Bone marrow (tissue), 2 donors: ENCODE results near the gene CNN3.

Source experiments
- DNase-seq, 2 donors: peaks; one replicate each; lab custom pipeline; 2025; lab: John Stamatoyannopoulos, UW

CNN3 gene

DNA sequence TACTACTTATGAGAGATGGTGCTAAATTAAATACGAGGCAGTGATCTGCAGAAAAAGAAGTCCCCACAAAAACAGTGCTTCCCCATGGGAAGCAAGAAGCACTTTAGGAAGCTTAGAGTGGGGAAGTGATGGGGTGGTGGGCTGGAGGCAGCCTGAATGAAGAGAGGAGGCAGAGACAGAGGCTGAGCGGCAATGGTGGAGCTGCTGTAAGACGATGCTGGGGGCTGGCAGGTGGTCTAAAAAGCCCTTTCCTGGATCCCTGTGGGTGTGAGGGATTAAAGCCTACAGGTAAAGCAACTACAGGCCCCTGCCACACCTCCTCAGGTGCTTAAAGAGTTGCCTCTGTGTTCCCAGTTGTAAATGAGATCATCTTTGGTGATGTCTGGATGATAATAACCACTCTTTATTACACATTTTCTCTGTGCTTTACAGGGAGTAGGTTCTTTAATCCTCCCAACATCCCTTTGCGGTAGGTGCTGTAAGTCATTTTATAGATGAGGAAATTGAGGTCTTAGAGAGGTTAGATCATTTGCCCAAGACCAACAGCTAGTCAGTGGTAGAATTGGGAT lies 39.2 kb downstream of the CNN3 start:
- DNase-seq = no peak

DNA sequence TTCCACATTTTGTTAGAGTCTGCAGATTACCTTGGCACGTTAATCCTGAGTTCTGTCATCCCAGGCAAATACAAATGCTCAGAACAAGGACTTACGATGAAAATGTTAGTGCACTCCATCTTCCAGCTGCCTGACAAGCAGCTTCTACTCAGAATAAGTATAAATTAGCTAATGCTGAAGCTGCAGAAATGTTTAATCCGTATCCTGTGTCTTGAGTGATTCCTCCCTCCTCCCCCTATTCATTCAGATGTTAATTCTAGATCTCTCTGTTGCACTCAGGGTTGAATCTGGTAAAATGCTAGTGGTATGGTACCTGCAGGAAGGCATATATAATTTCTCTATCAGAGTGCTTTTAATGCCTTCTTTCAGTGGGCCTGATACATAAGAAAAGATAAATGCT lies 39.8 kb downstream of the CNN3 start:
- DNase-seq = no peak

DNA sequence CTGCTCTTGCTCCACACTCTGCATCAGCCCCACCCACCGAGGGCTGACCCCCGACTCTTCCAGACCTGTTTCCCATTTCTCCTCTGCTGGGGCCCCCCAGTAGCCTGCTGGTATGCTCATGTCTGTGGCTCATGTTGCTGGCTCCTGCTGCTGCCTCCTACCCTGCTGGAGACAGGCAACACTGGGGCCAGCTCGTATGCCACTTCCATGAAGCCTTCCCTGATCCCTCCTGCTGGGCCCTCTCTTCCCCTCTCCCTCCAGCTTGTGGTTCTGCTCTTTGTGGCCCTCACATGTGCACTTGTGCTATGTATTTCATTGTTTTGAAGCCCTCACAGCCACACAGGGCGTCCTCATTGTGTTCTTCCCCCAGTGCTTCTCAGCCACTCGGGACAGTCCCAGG lies 40.5 kb downstream of the CNN3 start:
- DNase-seq = no peak

DNA sequence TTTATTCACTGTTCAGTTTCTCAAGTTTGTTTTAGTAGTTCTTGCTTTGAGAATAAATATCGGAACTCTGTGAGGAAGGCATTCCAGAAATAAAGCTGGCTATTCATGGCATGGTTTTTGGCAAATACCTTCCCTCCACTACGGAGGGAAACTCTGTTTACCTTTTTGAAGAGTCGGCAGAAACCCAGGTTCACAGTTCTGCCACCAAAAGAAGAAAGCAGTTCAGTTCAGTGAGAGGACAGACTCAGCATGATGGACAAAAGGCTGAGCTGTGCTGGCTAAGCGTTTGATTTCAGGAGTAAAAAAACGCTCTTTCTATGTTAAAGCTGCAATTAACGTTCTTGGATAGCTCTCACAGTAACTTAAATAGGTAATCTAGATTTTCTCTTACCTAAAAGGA lies 42.4 kb downstream of the CNN3 start:
- DNase-seq = no peak

DNA sequence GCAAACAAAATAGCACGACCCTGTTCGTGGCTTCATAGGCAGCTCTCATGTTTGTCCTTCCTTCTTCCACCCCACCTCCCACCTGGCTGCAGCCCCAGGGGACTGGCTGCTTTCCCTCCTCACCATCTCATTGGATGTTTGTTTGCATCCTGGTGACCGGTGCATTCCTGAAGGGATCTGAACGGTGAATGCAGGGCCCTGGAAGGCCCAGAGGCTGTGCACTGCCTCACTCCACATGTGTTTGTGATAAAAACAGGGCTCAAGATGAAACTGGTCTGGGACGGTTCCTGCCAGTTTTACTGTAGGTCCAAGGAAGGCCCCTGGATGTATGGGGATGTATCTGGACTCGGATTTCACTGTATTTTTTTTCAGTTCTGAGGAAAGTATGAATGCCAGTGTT lies 42.8 kb downstream of the CNN3 start:
- no peak for DNase-seq

GRCh38 chr1:94883691-94884090 lies 43.2 kb downstream of the CNN3 start:
- DNase-seq = no peak

DNA sequence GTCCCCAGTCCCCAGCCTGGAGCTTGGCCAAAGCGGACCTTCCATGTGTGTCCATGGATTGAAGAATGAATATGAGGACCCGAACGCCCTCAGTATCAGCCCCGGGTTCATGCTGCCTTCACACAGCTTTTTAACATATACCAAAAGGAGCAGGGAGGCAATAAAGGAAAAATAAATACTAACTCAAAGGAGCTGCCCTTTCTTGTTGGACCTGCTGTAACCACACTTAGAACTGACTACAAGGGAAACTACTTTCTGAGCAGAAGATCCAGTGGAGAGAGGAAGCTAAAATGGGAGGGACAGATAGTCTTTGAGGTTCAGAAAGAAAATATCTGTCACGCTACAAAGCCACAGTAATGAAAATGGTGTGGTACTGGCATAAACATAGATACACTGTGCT lies 48.6 kb downstream of the CNN3 start:
- no peak for DNase-seq

GRCh38 chr1:94876362-94876761 lies 50.5 kb downstream of the CNN3 start:
- DNase-seq = no peak

DNA sequence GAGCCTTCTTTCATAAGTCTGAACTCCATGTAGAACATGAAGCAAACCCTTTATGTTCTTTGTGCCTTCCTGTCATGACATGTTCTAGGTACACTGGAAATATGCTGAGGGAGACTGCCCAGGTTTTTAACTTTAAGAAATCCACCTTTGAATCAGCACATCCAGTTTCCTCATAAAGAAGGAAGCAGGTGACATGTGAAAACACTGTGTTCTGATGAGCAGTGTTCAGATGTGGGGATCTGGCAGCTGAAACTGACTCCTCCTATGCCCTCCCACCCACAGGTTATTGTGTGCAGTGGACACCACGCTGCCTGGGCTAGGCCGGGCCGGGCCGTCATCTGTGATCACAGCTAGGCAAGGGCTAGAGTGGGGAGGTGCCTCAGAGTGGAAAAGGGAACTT lies 51.1 kb downstream of the CNN3 start:
- no peak for DNase-seq

DNA sequence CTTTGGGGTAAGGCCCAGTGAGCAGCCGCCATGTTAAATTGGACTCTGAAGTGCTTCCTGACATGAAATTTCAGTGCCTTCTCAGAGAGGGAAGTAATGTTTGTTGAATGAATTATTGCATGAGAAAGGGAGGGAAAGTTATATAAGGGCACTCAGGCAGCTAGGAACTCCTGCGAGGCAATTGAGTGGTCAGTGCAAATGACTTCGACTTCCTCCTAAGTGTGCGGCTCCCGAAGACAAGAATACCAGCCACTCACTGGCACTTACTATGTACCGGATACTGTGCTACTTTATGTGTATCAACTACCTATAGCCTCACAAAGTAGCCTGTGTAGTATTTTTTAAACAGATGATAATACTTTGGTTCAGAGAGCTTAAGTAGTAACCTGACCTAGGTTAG lies 52.5 kb downstream of the CNN3 start:
- DNase-seq = no peak

DNA sequence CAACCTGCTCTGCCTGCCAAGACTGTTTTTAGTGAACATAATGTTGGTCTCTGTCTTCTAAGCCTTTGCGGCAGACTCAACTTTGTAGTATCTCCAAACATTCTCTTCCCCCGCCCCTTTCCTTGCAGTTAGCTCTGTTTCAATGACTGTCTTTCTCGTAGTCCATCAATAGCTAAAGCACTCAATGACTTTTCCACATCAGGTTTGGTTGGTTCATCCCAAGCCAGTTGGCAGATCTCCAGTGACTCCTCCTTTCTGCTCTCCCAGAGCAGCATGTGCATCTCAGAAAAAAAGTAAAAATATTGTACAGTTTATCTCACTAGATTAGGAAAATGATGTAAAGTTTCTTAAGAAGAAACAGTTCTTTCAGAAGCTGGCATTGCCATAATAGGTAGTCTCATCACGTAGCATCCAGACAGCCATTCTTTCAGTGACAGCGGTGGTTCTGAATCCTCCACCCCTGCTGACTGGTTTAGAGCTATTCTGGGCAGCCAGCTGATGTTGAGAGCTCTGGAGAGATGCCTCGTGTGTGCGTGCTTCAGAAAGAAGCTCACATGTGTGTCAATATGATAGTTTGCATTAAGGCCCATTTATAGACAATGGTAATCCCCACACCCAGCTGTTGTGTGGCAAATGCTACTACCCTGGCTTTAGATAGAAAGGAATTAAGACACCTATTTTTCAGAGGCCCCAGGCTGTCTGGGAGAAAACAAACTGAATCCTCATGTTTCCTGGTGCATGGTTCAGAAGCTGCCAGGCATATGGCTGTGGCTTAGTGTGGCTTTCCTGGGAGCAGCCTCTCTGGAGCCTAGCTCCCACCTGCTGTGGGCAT lies 53.2 kb downstream of the CNN3 start:
- DNase-seq = no peak

DNA sequence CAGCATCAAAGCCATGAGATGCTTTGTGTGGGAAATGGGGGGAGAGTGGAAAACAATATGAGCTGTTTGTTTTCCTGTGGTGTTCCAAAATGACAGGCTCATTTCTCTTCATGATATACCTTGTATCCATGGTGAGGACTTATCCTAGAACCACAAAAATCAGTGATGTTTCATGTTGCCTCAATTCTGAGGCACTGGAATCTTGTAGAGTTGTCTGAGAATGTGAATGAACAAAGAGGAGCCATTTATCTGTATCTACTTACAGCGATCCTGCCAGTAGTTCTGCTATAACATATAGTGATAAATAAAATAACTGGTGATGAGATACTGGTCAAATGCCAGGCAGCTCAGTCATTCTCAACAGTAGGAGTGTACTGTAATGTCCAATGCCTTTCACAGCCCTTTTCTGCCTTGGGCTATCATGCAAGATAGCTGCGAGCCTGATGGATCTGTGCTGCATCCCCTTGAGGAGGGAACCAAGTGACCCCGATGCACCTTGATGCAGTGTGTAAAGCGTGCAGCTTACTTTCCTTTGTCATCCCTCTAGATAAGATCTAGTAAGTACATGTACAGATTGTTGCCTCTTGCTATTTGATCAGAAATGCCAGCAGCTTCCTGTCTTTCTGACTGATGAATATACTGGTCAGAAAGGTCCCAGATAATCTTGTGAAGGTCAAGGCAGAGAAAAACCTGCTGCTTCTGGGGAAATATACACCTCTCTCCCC lies 54.0 kb downstream of the CNN3 start:
- no peak for DNase-seq

DNA sequence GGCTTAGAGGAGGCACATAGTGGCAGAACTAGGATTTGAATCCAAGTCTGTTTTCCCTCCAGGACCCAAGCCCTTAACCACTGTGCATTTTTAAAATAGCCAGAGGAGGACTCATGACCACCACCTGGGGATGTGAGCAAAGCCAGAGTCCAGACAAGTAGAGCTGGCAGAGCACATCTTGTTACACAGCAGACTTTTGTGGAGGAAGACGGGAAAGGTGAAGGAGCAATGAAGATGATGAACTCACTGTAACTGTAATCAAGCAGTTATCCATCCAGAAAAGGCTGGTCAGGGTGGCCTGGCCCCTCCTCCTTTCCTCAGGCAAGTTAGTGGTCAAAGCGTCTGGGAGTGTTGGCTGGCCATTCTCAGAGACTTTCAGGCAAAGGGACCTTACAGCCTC lies 55.9 kb downstream of the CNN3 start:
- no peak for DNase-seq

GRCh38 chr1:94866164-94866807 lies 60.6 kb downstream of the CNN3 start:
- DNase-seq = no peak

- no peak for DNase-seq
Observed at GRCh38 chr1:94865360-94865759, 61.5 kb downstream of the CNN3 start.

DNA sequence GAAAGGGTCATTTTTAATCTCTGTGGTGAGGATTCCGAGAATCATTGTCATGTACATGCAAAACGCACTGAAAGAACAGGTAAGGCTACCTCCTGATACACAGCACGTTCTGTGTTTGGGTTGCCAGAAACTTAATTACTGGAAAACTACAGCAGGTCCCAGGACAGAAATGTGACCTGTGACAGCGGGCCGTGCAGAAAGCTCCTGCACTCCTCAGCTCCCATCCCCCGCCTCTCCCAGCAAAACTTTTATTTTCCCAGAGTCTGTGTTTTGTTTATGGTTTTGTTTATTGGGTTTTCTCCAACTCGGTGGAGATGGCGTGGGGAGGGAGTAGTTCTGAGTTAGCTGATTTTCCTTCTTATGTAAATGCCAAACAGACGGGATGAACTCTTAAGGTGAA lies 62.1 kb downstream of the CNN3 start:
- DNase-seq = no peak

GRCh38 chr1:94863919-94864318 lies 63.0 kb downstream of the CNN3 start:
- DNase-seq = no peak

GRCh38 chr1:94863297-94863911 lies 63.5 kb downstream of the CNN3 start:
- DNase-seq = no peak

DNA sequence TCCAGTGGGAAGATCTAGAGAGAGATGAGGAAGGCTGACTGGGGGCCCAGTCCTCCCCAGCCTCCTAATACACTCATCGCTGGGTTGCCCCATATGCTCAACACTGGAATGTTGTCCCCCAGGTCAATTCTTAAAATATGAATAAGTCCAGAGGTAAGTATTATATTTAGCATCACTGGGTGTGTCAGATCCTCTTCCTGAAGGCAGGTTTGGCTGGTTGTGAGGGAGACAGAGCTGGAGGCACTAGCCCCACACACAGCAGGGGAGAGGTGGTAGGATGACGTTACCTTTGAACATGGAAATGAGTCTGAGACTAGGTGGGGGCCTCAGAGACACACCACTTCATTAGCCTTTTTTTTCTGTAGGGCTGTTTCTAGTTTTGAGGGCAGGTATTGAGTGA lies 64.2 kb downstream of the CNN3 start:
- no peak for DNase-seq

DNA sequence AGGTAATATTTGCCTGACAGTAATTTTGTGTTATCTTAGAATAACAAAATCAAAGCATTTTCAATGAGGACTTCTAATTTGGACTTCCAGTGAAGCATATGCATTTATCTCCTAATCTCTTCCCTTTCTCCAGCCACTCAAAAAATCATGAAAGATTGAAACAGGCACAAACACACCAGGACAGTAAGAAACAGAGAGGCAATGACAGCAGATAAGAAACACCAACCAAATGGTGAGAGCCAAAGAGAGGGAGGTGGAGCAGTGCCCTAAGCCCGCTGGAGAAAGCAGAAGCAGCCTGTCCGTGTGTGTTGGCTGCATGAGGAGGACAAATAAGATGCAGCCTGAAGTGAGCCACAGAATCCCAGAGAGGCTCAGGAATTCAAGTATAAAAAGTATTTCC lies 67.7 kb downstream of the CNN3 start:
- no peak for DNase-seq

GRCh38 chr1:94858276-94858675 lies 68.6 kb downstream of the CNN3 start:
- no peak for DNase-seq

DNA sequence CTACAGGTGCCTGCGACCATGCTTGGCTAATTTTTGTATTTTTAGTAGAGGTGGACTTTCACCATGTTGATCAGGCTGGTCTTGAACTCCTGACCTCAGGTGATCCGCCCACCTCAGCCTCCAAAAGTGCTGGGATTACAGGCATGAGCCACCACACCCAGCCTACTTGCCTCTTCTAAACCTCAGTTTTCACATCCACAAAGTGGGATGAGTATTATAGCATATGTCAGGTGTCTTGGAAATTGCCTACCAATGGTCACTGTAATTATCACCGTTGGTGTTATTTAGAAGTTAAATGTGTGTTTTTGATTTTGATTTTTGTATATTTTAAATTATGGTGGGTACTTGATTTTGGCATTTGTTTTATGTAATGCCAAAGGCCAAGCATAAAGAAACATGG lies 70.0 kb downstream of the CNN3 start:
- DNase-seq = no peak
